ENCODE data around the gene HMOX1.

HMOX1 gene

GRCh38 chr22:35400501-35400790 lies 19.6 kb downstream of the HMOX1 start:
- TF ChIP-seq CTCF (IDR thresholded peaks at IDR 0.05), result no peak
- Histone ChIP-seq H3K4me1 (no peaks in the 10 kb centered on the region), H3K79me2 (no peaks in the 10 kb centered on the region), H3K36me3 (ENCODE audit: control insufficient read depth, insufficient read depth, low read length) (no peaks in the 10 kb centered on the region), H2AFZ (peak overlapping the region; percentile 97), H3K27ac (no peak overlapping the region), H3K27me3 (ENCODE audit: control insufficient read depth, insufficient read depth, low read length) (no peaks in the 10 kb centered on the region), H3K4me2 (ENCODE audit: low read length) (peak overlapping the region; percentile 99), H3K4me3 (ENCODE audit: low read depth, low read length) (peak overlapping the region; percentile 95), H3K9me3 (ENCODE audit: control insufficient read depth, low read length) (no peaks in the 10 kb centered on the region), H3K9ac (no peak overlapping the region)

- Histone ChIP-seq H3K27ac (no peak overlapping the region), H3K36me3 (ENCODE audit: control insufficient read depth, insufficient read depth, low read length) (no peaks in the 10 kb centered on the region), H3K9ac (no peak overlapping the region), H2AFZ (no peak overlapping the region), H3K27me3 (ENCODE audit: control insufficient read depth, insufficient read depth, low read length) (no peaks in the 10 kb centered on the region), H3K9me3 (ENCODE audit: control insufficient read depth, low read length) (no peaks in the 10 kb centered on the region), H3K4me1 (no peaks in the 10 kb centered on the region), H3K4me2 (ENCODE audit: low read length) (no peak overlapping the region), H3K79me2 (no peaks in the 10 kb centered on the region), H3K4me3 (ENCODE audit: low read depth, low read length) (no peak overlapping the region)
- no peak for TF ChIP-seq CTCF (IDR thresholded peaks at IDR 0.05)
Measured at GRCh38 chr22:35401863-35402262, 21.0 kb downstream of the HMOX1 start.

GRCh38 chr22:35403356-35403755 lies 22.5 kb downstream of the HMOX1 start:
- no peak overlapping the region for H3K27ac ChIP-seq
- no peaks in the 10 kb centered on the region for H3K79me2 ChIP-seq
- H3K27me3 ChIP-seq (ENCODE audit: control insufficient read depth, insufficient read depth, low read length), result no peaks in the 10 kb centered on the region
- no peaks in the 10 kb centered on the region for H3K4me1 ChIP-seq
- H3K9ac ChIP-seq, result no peak overlapping the region
- no peaks in the 10 kb centered on the region for H3K9me3 ChIP-seq (ENCODE audit: control insufficient read depth, low read length)
- H3K4me3 ChIP-seq (ENCODE audit: low read depth, low read length), result no peak overlapping the region
- H3K36me3 ChIP-seq (ENCODE audit: control insufficient read depth, insufficient read depth, low read length), result no peaks in the 10 kb centered on the region
- H3K4me2 ChIP-seq (ENCODE audit: low read length), result no peak overlapping the region
- no peak for TF ChIP-seq CTCF (IDR thresholded peaks at IDR 0.05)
- H2AFZ ChIP-seq, result no peak overlapping the region

GRCh38 chr22:35404176-35404575 lies 23.3 kb downstream of the HMOX1 start:
- Histone ChIP-seq H3K4me3 (ENCODE audit: low read depth, low read length) (no peak overlapping the region), H3K36me3 (ENCODE audit: control insufficient read depth, insufficient read depth, low read length) (no peaks in the 10 kb centered on the region), H3K27ac (no peak overlapping the region), H3K27me3 (ENCODE audit: control insufficient read depth, insufficient read depth, low read length) (no peaks in the 10 kb centered on the region), H3K4me1 (no peaks in the 10 kb centered on the region), H3K9ac (no peak overlapping the region), H3K4me2 (ENCODE audit: low read length) (no peak overlapping the region), H3K79me2 (no peaks in the 10 kb centered on the region), H3K9me3 (ENCODE audit: control insufficient read depth, low read length) (no peaks in the 10 kb centered on the region), H2AFZ (no peak overlapping the region)
- no peak for TF ChIP-seq CTCF (IDR thresholded peaks at IDR 0.05)

GRCh38 chr22:35406443-35406842 lies 25.5 kb downstream of the HMOX1 start:
- Histone ChIP-seq H3K79me2 (no peaks in the 10 kb centered on the region), H2AFZ (no peak overlapping the region), H3K4me1 (no peaks in the 10 kb centered on the region), H3K4me2 (ENCODE audit: low read length) (no peak overlapping the region), H3K9me3 (ENCODE audit: control insufficient read depth, low read length) (no peaks in the 10 kb centered on the region), H3K9ac (no peak overlapping the region), H3K27ac (no peak overlapping the region), H3K27me3 (ENCODE audit: control insufficient read depth, insufficient read depth, low read length) (no peaks in the 10 kb centered on the region), H3K4me3 (ENCODE audit: low read depth, low read length) (no peak overlapping the region), H3K36me3 (ENCODE audit: control insufficient read depth, insufficient read depth, low read length) (no peaks in the 10 kb centered on the region)
- no peak for TF ChIP-seq CTCF (IDR thresholded peaks at IDR 0.05)
